Activated effector memory CD4-positive, alpha-beta T cell treated with Interleukin-2 at 50 U/mL for 16 hours (primary cell): Measurements from ENCODE around the gene LINGO3.
"Not testable (repeated sequence)": the region's sequence is repeated elsewhere in the genome, so short reads cannot be mapped to it uniquely, and the experiment has no call there.

Source experiments
- DNase-seq: peaks from one replicate; pipeline ENCODE4 v3.0.0-alpha.2; 2020

Gene LINGO3, protein sequence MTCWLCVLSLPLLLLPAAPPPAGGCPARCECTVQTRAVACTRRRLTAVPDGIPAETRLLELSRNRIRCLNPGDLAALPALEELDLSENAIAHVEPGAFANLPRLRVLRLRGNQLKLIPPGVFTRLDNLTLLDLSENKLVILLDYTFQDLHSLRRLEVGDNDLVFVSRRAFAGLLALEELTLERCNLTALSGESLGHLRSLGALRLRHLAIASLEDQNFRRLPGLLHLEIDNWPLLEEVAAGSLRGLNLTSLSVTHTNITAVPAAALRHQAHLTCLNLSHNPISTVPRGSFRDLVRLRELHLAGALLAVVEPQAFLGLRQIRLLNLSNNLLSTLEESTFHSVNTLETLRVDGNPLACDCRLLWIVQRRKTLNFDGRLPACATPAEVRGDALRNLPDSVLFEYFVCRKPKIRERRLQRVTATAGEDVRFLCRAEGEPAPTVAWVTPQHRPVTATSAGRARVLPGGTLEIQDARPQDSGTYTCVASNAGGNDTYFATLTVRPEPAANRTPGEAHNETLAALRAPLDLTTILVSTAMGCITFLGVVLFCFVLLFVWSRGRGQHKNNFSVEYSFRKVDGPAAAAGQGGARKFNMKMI

DNA sequence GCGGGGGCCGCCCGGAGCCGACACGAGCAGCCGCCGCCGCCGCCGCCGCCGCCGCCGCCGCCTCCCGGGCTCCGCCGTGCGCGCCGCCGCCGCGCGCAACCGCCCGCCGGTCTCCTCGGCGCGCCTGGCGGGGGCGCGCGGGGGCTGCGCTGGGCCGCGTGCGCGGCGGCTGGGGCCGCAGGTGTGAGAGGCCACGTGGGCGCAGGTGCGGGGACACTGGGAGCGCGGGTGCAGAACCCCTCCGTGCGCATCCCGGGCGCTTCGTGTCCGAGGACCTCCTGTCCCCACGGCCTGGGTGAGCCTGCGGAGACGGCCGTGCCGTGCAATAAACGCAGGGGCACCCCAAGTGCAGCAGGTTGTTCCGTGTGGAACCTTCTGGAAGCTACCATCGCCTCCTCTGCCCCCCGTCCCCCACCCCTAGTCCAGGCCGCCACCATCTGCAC, at the start of gene LINGO3:
Gene LINGO3, minus strand, starts transcription at position 41 of the 443 bp plus-strand sequence. CDS start 16,378 bp downstream, outside the sequence.
- DNase-seq, result no peak

DNA sequence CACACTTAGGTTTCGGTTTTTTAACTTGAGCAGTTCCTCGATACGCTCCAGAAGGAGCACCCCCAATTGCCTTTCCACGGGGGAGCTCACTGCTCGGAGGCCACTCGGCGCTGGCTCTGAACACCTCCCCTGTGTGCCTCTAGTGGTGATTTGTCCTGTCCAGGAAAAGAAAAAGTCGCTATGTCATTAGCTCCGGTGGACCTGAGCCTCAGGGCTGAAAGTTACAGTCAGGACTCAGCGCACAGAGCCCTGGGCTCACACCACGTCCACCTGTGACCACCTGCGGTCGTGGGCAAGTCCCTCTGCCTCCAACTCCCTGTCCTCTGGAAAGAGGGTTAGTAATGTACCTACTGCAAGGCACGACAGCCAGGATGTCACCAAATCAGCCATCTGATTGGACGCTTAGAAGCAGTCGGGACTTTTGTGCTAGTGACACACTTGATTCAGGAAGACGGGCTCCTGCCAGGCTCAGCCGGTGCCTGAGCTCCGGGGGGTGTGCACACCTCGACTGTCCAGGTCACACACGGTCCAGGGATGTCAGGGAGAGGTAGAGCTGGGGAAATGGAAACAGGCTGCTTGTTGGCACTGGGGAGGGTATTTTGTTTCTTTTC, 48.2 kb upstream of the LINGO3 start:
- no peak for DNase-seq

DNA sequence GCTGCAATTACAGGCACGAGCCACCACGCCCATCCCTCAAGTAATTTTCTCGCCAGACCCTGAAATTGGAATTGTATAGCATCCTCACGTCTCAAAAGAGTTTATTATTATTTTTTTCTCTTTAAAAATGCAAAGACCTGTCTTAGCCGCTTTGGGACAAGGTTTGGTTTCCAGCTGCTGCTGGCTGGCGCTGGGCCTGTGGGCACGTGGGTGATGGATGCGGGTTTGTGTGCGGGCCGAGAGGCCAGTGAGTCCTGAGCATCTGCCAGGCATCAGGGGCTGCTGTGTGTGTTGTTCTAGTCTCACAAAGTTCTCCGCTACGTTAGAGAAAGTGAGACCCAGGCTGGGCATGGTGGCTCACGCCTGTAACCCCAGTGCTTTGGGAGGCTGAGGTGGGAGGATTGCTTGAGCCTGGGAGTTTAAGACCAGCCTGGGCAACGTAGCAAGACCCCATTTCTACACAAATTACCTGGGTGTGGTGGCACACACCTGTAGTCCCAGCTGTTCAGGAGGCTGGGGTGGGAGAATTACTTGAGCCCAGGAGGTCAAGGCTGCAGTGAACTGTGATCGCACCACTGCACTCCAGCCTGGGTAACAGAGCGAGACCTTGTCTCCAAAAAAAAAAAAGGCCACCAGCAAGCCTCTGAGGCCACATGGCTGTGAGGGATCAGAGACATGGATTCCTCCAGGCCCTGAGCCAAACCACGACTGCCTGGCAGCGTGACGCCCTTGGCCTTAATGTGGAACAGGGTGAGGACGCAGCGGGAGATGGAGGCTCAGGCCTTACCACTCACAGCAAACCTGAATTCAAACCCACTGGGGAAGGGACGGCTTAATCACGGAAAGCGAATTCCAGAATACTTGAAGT, 47.4 kb upstream of the LINGO3 start:
- DNase-seq, result no peak

DNA sequence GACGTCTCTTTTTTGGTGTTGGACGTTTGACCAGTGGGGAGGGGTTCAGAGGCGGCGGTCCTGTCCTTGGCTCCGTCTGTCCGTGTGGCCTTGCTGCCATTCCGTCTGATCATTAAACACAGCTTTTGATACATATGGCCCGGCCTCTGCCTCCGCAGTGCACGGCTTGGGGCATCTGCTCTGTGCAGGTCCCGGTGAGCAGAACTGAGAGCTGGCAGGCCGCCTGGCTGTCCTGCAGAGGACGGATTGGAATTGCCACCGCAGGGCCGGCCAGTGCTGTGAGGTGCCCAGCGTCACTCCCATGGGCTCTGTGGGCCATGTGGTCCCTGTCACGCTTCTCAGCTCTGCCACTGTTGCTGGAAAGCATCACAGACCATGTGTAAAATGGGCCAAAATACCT, 46.7 kb upstream of the LINGO3 start:
- DNase-seq, result no peak

DNA sequence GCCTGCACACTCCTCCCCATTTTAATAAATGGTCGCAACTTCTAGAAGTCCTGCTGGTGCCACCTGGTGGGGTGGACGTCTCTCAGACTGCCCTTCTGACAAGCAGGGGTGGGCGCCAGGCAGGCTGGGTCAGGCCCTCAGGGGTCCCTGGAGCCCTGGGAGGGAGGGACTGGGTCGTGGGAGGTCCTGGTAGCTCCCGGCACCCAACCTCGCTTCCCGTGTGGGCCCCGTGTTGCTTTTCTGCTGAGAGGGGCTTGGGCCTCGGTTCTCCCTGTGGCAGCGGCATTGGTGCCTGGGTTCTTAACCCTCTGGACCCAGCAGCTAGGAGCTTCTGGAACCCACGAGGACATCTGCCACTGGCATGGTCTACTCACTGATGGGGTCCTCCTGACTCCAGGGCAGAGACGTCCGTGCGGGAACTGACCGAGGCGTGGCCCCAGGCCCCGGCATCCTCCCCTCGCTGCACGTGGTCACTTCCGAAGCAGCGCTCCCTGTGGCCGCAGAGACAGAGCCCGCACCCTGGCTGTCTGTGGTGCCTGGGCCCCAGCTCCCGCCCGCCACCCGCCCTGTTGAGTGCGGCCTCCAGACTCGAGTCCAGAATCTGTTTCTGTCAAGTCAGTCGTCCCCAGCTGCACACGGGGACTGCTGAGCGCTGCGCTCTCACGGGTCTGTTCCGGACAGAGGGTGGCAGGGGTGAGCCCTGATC, 46.1 kb upstream of the LINGO3 start:
- DNase-seq, result no peak

DNA sequence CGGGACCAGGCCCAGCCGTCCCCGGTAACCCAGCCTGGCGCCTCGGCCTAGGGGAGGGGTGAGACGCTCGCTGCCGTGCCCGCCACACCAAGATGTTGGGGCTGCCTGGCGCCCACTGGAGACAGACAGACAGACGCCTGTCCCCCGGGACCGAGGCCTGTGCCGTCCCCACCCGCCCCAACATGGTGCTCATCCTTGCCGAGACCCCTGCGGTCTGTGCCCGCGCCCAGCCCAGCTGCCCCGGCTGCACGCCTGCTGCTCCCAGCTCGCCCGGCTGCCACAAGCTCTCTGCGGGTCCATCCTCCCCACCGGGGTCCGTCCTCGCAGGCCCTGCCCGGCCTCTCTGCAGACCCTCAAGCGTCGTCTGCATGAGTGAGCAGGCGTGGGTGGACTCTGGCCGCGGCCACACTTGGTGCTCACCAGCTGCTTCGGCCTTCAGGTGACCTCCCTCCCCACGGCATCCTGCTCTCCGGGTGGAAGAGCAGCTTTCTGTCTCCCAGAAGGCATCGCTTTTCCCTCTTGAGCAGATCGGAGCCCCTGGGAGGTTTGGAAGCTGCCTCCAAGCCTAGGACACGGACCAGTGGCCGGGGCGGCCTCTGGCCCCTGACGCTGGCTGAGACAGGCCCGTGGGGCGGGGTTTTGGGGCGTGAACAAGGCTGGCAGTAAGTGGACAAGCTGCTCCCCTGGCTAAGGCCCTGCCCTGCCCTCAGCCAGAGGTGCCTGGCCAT, 45.4 kb upstream of the LINGO3 start:
- DNase-seq, result no peak

DNA sequence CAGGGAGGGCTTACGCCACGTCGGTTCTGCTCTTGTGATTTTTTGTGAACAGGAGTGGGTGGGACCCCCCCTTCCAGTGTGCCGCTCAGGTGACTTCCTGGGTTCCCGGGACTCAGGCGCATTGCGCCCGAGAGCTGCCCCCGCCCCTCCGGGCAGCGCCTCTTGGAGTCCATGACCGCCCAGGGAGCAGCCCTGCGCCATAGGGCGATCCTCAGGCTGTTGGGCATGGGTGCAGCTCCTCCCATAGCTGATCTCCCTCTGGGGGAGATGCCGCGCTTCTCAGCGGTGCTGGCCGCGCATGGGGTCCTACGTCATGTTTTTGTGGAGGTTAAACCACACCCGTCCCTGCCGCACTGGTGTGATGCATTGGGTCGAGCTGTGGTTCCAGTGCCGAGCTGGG, 44.2 kb upstream of the LINGO3 start:
- DNase-seq, result no peak

DNA sequence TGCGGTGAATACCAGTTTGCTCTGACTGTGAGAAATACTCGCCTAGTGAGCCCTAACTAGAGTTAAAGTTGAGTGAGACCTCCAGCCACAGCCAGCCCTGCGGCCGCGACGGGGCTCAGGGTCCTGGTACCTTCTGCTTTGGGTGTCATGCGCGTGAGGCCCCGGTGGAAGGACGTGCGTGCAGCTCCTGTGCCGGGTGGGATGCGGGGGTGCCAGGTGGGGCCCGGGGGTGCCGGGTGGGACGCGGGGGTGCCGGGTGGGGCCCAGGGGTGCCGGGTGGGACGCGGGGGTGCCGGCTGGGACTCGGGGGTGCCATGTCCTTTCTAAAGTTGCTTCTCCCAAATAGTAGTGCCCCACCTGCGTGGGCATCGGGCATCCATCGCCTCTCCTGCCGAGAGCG, 43.6 kb upstream of the LINGO3 start:
- no peak for DNase-seq

DNA sequence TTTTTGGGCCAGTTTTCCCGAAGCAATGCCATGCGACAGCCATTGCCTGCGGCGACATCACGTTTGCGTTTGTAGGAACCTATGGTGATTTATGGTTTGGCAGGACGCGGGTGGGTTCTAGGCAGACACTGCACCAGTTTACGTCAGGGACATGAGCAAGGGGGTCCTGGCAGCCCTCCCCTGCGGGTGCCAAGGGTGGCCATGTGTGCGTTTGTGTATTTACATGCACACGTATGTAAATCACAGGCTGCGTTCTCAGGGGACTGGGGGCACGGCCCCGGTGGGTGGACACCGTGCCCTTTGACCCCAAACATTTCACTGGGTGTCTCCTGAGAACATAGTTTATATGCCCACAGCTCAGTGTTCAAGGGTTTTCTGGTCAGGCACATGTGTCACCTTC, 42.7 kb upstream of the LINGO3 start:
- no peak for DNase-seq

DNA sequence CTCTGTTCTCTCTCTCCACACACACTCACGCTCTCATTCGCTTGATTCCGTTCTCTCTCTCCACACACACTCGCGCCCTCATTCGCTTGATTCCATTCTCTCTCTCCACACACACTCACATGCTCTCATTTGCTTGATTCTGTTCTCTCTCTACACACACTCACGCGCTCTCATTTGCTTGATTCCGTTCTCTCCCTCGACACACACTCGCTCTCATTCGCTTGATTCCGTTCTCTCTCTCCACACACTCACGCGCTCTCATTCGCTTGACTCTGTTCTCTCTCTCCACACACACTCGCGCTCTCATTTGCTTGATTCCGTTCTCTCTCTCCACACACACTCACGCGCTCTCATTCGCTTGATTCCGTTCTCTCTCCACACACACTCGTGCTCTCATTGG, 41.9 kb upstream of the LINGO3 start:
- DNase-seq, result not testable (repeated sequence)

DNA sequence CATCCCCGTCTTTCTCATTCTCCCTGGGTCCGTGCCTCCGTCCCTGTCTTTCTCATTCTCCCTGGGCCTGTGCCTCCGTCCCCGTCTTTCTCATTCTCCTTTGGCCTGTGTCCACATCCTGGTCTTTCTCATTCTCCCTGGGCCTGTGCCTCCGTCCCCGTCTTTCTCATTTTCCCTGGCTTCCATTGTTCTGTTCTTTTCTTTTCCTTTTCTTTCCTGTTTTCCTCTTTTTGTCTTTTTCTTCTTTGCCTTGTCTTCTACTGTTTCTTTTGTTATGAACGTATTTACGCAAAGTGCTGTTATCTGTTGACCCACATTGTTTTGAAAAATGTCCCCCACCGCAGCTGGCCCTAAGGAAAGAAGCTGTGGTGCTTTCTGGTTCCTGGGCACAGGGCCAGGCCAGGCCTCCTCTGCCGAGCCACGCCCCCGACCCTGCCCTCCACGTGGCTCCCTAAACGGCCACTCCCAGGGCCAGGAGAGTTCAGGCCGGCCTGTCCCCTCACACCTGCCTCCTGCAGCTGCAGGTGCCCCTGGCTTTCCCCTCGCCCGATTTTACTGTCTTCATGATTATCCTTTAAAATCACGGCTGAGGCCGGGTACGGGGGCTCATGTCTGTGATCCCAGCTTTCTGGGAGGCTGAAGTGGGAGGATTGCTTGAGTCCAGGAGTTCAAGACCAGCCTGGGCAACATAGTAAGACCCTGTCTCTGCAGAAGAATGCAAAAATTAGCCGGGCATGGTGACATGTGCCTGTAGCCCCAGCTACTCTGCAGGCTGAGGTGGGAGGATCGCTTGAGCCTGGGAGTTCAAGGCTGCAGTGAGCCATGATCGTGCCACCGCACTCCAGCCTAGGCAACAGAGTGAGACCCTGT, 38.1 kb upstream of the LINGO3 start:
- DNase-seq, result no peak

DNA sequence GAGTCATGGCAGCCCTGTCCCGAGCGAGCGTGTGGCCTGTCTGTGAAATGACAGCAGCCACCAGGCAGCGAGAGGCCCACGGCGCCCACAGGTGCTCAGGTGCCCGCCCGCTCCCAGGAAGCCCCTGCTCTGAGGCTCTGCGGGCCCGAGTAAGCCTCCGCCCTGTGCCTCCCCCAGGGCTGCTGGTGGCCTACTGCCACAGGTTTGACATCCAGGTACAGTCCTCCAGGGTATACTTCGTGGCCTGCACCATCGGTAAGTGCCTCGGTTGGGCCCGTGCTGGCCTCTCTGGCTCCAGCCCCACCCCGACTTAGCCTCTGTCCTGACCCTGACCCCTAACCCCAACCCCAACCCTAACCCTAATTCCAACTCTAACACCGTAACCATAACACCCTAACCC, 37.1 kb upstream of the LINGO3 start:
- DNase-seq, result no peak

DNA sequence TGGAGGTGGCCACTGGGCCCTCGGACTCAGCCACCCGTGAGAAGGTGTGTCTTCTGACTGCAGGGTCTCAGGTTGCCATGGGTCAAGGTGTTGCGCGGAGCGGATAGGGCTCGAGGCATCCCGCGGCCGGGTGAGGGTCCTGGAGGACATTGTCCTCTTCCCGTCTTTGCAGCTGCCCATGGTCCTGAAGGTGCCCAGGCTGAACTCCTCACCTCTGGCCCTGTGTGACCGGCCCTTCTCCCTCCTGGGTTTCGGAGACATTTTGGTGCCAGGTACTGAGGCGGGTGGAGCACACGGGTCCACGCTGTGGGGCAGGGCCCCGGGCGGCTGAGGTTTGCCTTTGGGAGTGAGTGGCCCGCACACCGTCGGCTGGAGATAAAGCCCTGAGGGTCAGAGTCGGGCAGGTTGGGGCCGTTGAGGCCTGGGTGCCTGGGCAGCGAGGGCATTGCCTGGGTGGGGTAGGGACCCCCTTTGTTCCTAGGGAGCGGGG, 36.5 kb upstream of the LINGO3 start:
- no peak for DNase-seq

DNA sequence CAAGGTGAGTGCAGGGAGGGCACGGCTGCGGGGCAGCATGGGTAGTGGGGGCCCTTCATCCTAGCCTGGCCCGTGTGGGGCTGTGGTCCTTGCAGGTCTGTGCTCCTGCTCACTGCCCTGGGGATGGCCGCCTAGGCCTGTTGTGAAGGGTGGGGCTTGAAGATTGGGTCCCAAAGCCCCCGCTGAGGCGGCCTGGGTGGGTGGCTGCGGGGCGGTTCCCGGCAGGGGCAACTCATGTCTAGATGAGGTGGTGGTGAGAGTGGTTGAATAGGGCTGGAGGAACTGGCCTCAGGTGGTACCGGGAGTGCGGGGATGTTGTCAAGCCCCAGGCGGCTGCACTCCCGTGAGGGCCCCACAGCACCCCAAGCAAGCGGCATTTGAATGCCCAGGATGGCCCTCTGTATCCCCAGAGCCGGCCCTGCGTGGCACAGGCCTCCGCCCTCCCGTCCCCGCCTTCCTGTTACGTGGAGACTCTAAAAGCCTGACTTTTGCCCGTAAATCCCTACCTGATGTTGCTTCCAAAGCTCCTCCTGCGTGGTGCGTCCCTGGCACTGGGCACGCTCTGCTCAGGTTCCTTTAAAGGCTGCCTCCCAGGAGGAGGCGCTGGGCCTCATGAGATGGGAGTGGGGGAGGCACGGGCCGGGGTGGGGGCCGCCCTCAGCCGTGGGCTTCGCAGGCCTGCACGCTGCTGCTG, 35.5 kb upstream of the LINGO3 start:
- no peak for DNase-seq

DNA sequence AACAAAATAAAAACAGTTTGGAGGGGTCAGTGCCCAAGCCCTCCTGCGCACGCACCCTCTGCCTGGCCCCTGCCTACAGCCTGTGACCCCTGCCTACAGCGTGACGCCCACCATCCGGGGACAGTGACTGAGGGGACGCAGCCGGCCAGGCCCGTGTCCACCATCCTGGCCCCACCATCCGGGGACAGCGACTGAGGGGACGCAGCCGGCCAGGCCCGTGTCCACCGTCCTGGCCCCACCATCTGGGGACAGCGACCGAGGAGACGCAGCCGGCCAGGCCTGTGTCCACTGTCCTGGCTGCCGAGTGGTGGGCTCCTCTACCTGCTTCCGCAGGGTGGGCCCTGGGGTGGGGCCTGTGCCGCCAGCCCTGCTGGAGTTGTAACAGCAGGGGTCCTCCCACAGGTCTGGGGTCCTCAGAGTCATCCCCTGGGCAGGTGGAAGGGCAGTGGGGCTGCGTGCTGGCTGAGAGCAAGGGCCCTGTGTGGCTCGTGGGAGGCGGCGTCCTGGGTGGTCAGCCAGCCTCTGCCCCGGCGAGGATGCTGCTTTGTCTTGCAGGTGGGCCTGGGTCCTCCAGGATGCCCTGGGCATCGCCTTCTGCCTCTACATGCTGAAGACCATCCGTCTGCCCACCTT, 34.8 kb upstream of the LINGO3 start:
- DNase-seq, result no peak

DNA sequence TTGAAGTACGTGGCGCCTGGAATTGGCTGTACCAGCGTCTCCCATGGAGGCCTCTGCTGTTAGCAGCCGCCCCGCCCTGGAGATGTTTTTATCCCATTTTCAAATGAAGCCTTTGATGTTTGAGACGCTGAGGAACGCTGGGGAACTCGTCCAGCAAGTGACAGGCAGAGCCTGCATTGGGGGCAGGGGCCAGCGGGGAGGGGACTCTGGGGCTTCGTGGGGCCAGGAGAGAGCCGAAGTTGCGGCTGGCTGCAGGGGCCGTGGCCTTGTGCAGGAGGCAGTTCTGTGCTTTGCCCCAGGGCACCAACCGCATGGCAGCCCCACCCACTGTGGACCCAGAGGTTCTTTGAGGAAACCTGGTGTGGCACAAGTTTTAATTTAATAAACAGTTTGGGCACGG, 34.0 kb upstream of the LINGO3 start:
- DNase-seq, result no peak

DNA sequence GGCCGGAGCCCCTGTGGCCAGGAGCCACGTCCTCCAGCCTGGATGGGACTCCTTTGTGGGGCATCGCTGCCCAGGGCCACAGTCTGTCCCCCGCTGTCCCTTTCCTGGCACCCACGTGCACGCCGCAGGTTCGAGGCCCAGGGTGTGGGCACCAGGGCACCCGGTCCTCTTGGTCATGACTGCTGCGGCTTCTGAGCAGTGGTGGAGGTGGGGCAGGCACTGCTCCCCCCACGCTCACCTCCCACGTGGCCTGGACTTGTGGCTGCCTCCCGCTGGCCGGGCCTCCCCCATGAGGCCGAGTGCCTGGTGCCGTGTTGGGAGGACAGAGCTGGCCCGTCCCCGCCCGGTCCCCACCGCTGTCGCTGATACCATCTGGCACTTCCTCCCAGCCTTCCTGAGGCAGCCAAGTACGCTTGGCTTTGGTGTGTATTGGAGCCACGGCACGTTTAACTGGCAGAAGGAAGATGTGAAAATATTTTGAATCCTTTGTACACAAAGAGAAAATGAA, 33.3 kb upstream of the LINGO3 start:
- no peak for DNase-seq

DNA sequence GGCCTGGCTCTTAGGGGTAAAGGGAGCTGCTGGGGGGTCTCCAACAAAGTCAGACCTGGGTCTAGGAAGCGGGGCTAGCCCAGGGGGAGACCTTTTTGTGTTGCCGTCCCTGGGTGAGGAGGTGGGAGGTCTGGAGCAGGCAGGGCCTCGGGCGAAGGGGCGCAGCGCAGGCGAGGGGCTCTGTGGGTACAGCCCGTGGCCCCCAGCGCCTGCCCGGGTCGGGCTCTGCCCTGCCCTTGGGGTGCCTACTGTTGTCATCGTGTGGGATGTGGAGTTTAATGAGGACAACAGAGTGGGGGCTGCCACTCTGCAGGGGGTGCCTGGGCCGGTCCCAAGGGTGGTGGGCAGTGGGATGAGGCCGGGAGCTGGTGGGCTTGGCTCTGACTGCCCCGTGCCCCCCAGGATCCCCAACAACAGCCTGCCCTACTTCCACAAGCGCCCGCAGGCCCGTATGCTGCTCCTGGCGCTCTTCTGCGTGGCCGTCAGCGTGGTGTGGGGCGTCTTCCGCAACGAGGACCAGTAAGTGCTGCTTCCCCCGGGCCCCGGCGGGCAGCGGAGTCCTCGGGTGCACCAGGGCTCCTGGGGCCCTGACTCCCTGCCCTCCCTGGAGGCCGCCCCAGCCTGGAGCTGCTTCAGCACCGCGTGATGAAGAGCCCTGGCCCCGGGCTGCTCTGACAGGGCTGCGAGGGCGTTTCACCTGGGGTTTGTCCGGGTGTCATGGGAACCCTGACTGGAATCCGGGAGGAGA, 32.7 kb upstream of the LINGO3 start:
- no peak for DNase-seq
